GM20000 (cell line): ENCODE measurements around the gene NXPE4.

Experiments used
- DNase-seq: peaks from one replicate; pipeline ENCODE4 v3.0.0; 2012; ENCODE audit warnings: low spot score
- TF ChIP-seq, protein P1 (sequence below): IDR thresholded peaks from 2 replicates; pipeline ENCODE4 v1.5.1; 2012; ENCODE audit warnings: mild to moderate bottlenecking, control low read depth; ENCODE audit errors: extremely low read depth, missing control alignments

Gene NXPE4

GRCh38 chr11:114594703-114595102 is 883 bp downstream of the NXPE4 start:
- DNase-seq, result no peak
- TF ChIP-seq, protein P1, sequence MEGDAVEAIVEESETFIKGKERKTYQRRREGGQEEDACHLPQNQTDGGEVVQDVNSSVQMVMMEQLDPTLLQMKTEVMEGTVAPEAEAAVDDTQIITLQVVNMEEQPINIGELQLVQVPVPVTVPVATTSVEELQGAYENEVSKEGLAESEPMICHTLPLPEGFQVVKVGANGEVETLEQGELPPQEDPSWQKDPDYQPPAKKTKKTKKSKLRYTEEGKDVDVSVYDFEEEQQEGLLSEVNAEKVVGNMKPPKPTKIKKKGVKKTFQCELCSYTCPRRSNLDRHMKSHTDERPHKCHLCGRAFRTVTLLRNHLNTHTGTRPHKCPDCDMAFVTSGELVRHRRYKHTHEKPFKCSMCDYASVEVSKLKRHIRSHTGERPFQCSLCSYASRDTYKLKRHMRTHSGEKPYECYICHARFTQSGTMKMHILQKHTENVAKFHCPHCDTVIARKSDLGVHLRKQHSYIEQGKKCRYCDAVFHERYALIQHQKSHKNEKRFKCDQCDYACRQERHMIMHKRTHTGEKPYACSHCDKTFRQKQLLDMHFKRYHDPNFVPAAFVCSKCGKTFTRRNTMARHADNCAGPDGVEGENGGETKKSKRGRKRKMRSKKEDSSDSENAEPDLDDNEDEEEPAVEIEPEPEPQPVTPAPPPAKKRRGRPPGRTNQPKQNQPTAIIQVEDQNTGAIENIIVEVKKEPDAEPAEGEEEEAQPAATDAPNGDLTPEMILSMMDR, result no peak

- no peak for DNase-seq
- TF ChIP-seq, protein P1, result no peak
Measured at GRCh38 chr11:114587398-114587953, 8.1 kb downstream of the NXPE4 start.

- DNase-seq, result no peak
- TF ChIP-seq, protein P1, result no peak
Measured at GRCh38 chr11:114586797-114587196, 8.8 kb downstream of the NXPE4 start.

GRCh38 chr11:114571712-114572111 is 23.9 kb downstream of the NXPE4 start:
- no peak for DNase-seq
- TF ChIP-seq, protein P1, result no peak

DNA sequence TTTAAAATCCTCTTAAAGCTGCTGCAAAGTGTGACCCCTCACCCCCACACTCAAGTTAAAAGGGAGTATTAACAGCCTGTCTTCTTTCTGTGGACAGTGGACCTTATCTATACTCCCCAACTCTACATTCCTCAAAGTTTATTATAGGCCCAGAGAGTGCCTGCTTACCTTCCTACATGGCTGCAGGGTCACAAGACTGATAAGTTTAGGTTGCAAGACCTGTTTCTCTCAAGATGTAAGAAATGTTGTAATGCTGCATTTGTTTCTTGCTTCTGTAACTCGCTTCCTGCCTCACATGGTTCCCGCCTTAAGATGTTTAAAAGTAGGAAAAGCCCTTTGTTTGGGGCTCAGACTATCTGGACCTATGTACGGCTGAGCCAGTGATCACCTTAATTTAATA is 25.8 kb downstream of the NXPE4 start:
- DNase-seq, result no peak
- TF ChIP-seq, protein P1, result no peak

GRCh38 chr11:114566276-114566675 is 29.3 kb downstream of the NXPE4 start:
- TF ChIP-seq, protein P1, result no peak
- no peak for DNase-seq

DNA sequence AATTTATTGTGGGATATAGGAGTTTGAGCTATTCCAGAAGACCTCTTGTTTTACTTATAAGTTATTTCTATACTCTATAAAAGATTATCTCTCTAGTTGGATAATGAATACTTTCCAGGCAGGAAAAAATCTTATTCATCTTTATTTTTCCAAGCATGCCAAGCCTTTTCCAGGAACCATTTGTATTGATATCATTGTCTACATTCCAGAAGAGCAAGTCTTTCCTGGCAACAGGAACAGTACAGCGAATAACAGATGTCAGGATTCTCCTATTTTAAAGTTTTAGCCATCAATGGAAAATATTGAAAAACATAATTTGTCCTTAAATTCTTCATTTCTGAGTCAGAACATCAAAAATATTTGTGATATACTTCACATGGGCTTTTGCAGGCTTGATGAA is 30.8 kb downstream of the NXPE4 start:
- TF ChIP-seq, protein P1, result no peak
- DNase-seq, result no peak
